SK-N-SH (cell line): Measurements from ENCODE around the gene C22orf15. TPM values are rescaled to one million over a fixed set of nuclear protein-coding genes. Genes with fewer than 3 reads are reported as not detected.

Experiments used
- CTCF ChIA-PET: fragments of 300-600, 350-600 bp; formaldehyde crosslinking; extraction: SDS; loops from one replicate; lab custom pipeline; 2021; lab: Yijun Ruan, JAX
- POLR2A ChIA-PET: fragments of 350-600 bp; sonication (Branson Sonifier 250); formaldehyde crosslinking; extraction: SDS; loops from one replicate; lab custom pipeline; 2020; ENCODE audit warnings: antibody characterized with exemption, inconsistent platforms; lab: Yijun Ruan, JAX
- DNase-seq: peaks from one replicate; pipeline ENCODE4 v3.0.0; 2012
- H2AFZ ChIP-seq: fragments of 200-600 bp; sonication (generic); 2 replicates; pipeline ENCODE4 v1.8.1; 2016; ENCODE audit warnings: antibody characterized with exemption, mild to moderate bottlenecking, low read depth
- H3F3A ChIP-seq: fragments of 200-600 bp; sonication (generic); replicated peaks from 2 replicates; pipeline ENCODE3; 2016; ENCODE audit warnings: antibody characterized with exemption, mild to moderate bottlenecking; ENCODE audit not compliant: insufficient read depth
- H3K27ac ChIP-seq, 2 experiments: fragments of 200-500 bp in 1 of 2; fragments of 200-600 bp in 1 of 2; sonication (Bioruptor generic) in 1 of 2; sonication (generic), shearing (Covaris generic) in 1 of 2; 2 replicates each; pipeline versions ENCODE4 v1.5.1 to v1.6.1; 2014 to 2016; ENCODE audit warnings: low read depth in 2 of 2, inconsistent platforms in 1 of 2, low read length in 1 of 2, mild to moderate bottlenecking in 1 of 2, mixed read lengths in 1 of 2
- H3K27me3 ChIP-seq: fragments of 200-600 bp; sonication (generic), shearing (Covaris generic); 2 replicates; pipeline ENCODE4 v1.6.1; 2016; ENCODE audit warnings: mixed run types; ENCODE audit not compliant: insufficient read depth
- H3K36me3 ChIP-seq, 2 experiments: fragments of 200-500 bp in 1 of 2; fragments of 200-600 bp in 1 of 2; sonication (Bioruptor generic) in 1 of 2; sonication (generic) in 1 of 2; replicated peaks in 1 of 2; 2 replicates each; pipeline versions ENCODE3 to v1.5.1; 2014 to 2016; ENCODE audit warnings: low read length in 1 of 2, mild to moderate bottlenecking in 1 of 2; ENCODE audit not compliant: insufficient read depth in 2 of 2, control insufficient read depth in 1 of 2
- H3K4me1 ChIP-seq, 2 experiments: fragments of 200-500 bp in 1 of 2; fragments of 200-600 bp in 1 of 2; sonication (Bioruptor generic) in 1 of 2; sonication (generic), shearing (Covaris generic) in 1 of 2; 2 replicates each; pipeline versions ENCODE4 v1.5.1 to v1.6.1; 2014 to 2016; ENCODE audit warnings: low read depth in 1 of 2, low read length in 1 of 2, mixed run types in 1 of 2; ENCODE audit not compliant: insufficient read depth in 2 of 2, control insufficient read depth in 1 of 2
- H3K4me2 ChIP-seq: fragments of 200-600 bp; sonication (generic), shearing (Covaris generic); 2 replicates; pipeline ENCODE4 v1.6.1; 2017; ENCODE audit warnings: mixed run types
- H3K4me3 ChIP-seq, 2 experiments: fragments of 200-500 bp in 1 of 2; fragments of 200-600 bp in 1 of 2; sonication (Bioruptor generic) in 1 of 2; sonication (generic), shearing (Covaris generic) in 1 of 2; 2 replicates each; pipeline versions ENCODE4 v1.5.1 to v1.8.1; 2014 to 2016; ENCODE audit warnings: low read depth in 2 of 2, inconsistent platforms in 1 of 2, low read length in 1 of 2, mild to moderate bottlenecking in 1 of 2, mixed read lengths in 1 of 2, moderate library complexity in 1 of 2
- H3K79me2 ChIP-seq: fragments of 200-600 bp; sonication (generic); 2 replicates; pipeline ENCODE4 v1.8.1; 2017; ENCODE audit warnings: mild to moderate bottlenecking; ENCODE audit not compliant: insufficient read depth
- H3K9ac ChIP-seq: fragments of 200-600 bp; sonication (generic); 2 replicates; pipeline ENCODE4 v1.6.1; 2017; ENCODE audit warnings: mixed run types
- H3K9me2 ChIP-seq: fragments of 200-600 bp; sonication (generic); 2 replicates; pipeline ENCODE4 v1.6.1; 2017; ENCODE audit warnings: mixed run types
- H3K9me3 ChIP-seq: fragments of 200-600 bp; sonication (generic); 2 replicates; pipeline ENCODE4 v1.6.1; 2017; ENCODE audit warnings: mixed run types, mild to moderate bottlenecking, moderate library complexity
- H4K20me1 ChIP-seq: fragments of 200-600 bp; sonication (generic); 2 replicates; pipeline ENCODE4 v1.6.1; 2017; ENCODE audit warnings: mild to moderate bottlenecking, mixed run types; ENCODE audit not compliant: insufficient read depth
- EP300 ChIP-seq, 2 experiments: IDR thresholded peaks; 2 replicates each; pipeline versions ENCODE4 v1.4.0 to v1.6.1; 2012; ENCODE audit warnings: borderline replicate concordance in 1 of 2, low read depth in 1 of 2, low read length in 1 of 2
- FOXJ3 ChIP-seq: sonication (generic); formaldehyde crosslinking; IDR thresholded peaks from 2 replicates; pipeline ENCODE4 v1.5.1; 2020; ENCODE audit warnings: mild to moderate bottlenecking, missing genetic modification reagents
- GATA2 ChIP-seq: sonication (generic); formaldehyde crosslinking; IDR thresholded peaks from 2 replicates; pipeline ENCODE4 v1.5.0; 2020; ENCODE audit warnings: mild to moderate bottlenecking, missing genetic modification reagents
- MXI1 ChIP-seq: IDR thresholded peaks from 2 replicates; pipeline ENCODE4 v1.6.1; 2012; ENCODE audit warnings: mild to moderate bottlenecking, low read depth, low read length, improper control_type of control experiment
- NFIC ChIP-seq: IDR thresholded peaks from 2 replicates; pipeline ENCODE4 v1.4.0; 2012; ENCODE audit warnings: borderline replicate concordance
- RAD21 ChIP-seq: IDR thresholded peaks from 2 replicates; pipeline ENCODE4 v1.6.1; 2012; ENCODE audit warnings: mild to moderate bottlenecking, low read length
- RXRA ChIP-seq: IDR thresholded peaks from 2 replicates; pipeline ENCODE4 v1.4.0; 2012; ENCODE audit warnings: low read depth, mild to moderate bottlenecking, borderline replicate concordance
- SIN3A ChIP-seq: IDR thresholded peaks from 2 replicates; pipeline ENCODE4 v1.6.1; 2012; ENCODE audit warnings: low read depth, mild to moderate bottlenecking, low read length, moderate library complexity, borderline replicate concordance
- SMC3 ChIP-seq: IDR thresholded peaks from 2 replicates; pipeline ENCODE4 v1.6.1; 2012; ENCODE audit warnings: low read depth, low read length, improper control_type of control experiment
- USF2 ChIP-seq: fragments of 150-350 bp; IDR thresholded peaks from 2 replicates; pipeline ENCODE4 v1.6.1; 2017; ENCODE audit warnings: antibody characterized with exemption, low read length, low read depth, borderline replicate concordance
- YY1 ChIP-seq: IDR thresholded peaks from 2 replicates; pipeline ENCODE4 v1.4.0; 2012; ENCODE audit warnings: low read depth, mild to moderate bottlenecking
- WGBS: methylation state at CpG from one replicate; pipeline ENCODE4 v1.1.6; 2017; ENCODE audit warnings: low lambda C conversion rate; 5-methylcytosine and 5-hydroxymethylcytosine counted together
- polyA plus RNA-seq, 3 experiments: library from polyadenylated mRNA; depleted of rRNA; stranded (reverse); fragments of >200 nt; gene quantifications; 2 replicates each; pipeline ENCODE4 v1.2.3, GENCODE V29; 2012
- TF ChIP-seq, protein P1 (sequence below): IDR thresholded peaks from 2 replicates; pipeline ENCODE4 v1.4.0; 2012; ENCODE audit warnings: low read depth, borderline replicate concordance
- TF ChIP-seq, protein P2 (sequence below): fragments of 150-350 bp; IDR thresholded peaks from 2 replicates; pipeline ENCODE4 v1.6.1; 2016; ENCODE audit warnings: mild to moderate bottlenecking, low read depth, low read length

Gene C22orf15
- polyA plus RNA-seq, 1 of the 3 experiments (the other 2 are of a cell fraction), result 1.6 TPM

- TF ChIP-seq, protein P1, sequence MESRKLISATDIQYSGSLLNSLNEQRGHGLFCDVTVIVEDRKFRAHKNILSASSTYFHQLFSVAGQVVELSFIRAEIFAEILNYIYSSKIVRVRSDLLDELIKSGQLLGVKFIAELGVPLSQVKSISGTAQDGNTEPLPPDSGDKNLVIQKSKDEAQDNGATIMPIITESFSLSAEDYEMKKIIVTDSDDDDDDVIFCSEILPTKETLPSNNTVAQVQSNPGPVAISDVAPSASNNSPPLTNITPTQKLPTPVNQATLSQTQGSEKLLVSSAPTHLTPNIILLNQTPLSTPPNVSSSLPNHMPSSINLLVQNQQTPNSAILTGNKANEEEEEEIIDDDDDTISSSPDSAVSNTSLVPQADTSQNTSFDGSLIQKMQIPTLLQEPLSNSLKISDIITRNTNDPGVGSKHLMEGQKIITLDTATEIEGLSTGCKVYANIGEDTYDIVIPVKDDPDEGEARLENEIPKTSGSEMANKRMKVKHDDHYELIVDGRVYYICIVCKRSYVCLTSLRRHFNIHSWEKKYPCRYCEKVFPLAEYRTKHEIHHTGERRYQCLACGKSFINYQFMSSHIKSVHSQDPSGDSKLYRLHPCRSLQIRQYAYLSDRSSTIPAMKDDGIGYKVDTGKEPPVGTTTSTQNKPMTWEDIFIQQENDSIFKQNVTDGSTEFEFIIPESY, result peak; percentile 80; the same call in 1 of the 2 replicates
- TF ChIP-seq SIN3A (peak; percentile 72; the same call in 1 of the 2 replicates), NFIC (no peak), EP300 (IDR thresholded peaks at IDR 0.05; ENCODE audit: borderline replicate concordance in 1 of 2, low read depth in 1 of 2, low read length in 1 of 2) (no peak), SMC3 (0 out of 2 replicates have a peak, but pooled peaks have one; percentile 13), FOXJ3 (CRISPR knock-in tag) (no peak), YY1 (peak; percentile 99), RXRA (no peak), GATA2 (CRISPR knock-in tag) (no peak), RAD21 (no peak), MXI1 (peak; percentile 70)
Observed at GRCh38 chr22:23716811-23717801, 45.7 kb upstream of the C22orf15 start (continued).

- ChIA-PET POLR2A (interaction anchor here (0.7 kb wide), 1 partner anchor 102 kb away, joined by 5 read pairs; no protein-coding TSS in a partner anchor), CTCF (interaction anchor here (0.7 to 2.2 kb wide), 2 partner anchors 131 to 361 kb away, joined by 3 to 7 read pairs; no protein-coding TSS in a partner anchor)
- H3K9ac ChIP-seq, result no peak overlapping the region
- WGBS, result 89% methylated on average over 17 of the region's 17 CpGs
- H3K79me2 ChIP-seq, result peaks cover 17% of the 10 kb centered on the region
- no peaks in the 10 kb centered on the region for H3F3A ChIP-seq
- peaks cover 2% of the 10 kb centered on the region in 2 experiments for H3K36me3 ChIP-seq
- H3K27me3 ChIP-seq, result no peaks in the 10 kb centered on the region
- H3K4me1 ChIP-seq, result peaks cover 0 to 6% of the 10 kb centered on the region in 2 experiments; a peak in 1 of 4 replicates
- no peaks in the 10 kb centered on the region for H3K9me2 ChIP-seq
- no peak overlapping the region for H3K4me3 ChIP-seq
- no peak overlapping the region for H3K4me2 ChIP-seq
- no peak overlapping the region for H3K27ac ChIP-seq
- TF ChIP-seq NFIC, result 0 out of 2 replicates have a peak, but pooled peaks have one; percentile 10
- TF ChIP-seq, protein P2, sequence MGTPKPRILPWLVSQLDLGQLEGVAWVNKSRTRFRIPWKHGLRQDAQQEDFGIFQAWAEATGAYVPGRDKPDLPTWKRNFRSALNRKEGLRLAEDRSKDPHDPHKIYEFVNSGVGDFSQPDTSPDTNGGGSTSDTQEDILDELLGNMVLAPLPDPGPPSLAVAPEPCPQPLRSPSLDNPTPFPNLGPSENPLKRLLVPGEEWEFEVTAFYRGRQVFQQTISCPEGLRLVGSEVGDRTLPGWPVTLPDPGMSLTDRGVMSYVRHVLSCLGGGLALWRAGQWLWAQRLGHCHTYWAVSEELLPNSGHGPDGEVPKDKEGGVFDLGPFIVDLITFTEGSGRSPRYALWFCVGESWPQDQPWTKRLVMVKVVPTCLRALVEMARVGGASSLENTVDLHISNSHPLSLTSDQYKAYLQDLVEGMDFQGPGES, result no peak
- TF ChIP-seq SMC3, result no peak
- TF ChIP-seq USF2, result no peak
- no peaks in the 10 kb centered on the region for H4K20me1 ChIP-seq
- DNase-seq, result no peak
- H2AFZ ChIP-seq, result no peak overlapping the region
- H3K9me3 ChIP-seq, result no peaks in the 10 kb centered on the region
Observed at GRCh38 chr22:23718371-23719165, 44.2 kb upstream of the C22orf15 start.
